Measurements from ENCODE around the gene GAREM1.

The GAREM1 gene

DNA sequence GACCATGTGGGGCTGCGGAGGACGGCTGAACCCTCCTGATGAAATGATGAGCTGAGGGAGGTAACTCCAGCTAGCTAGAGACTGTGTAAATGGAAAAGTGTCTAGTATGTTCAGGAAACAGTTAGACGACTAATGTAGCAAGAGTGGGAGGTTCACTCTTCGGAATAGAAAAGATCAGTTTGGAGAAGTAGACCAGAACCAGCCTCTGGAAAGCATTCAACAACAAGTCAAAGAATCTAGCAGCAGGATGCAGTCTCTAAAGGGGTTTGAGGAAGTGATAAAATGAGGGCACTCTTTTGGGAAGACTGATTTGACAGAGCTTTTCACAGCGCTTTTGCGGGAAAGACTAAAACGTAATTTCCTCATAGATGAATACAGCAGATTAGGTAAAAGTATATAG is 79.6 kb downstream of the GAREM1 start:
- Histone ChIP-seq H3K27me3 (ENCODE audit: control insufficient read depth in 2 of 2, insufficient read depth in 2 of 2, low read length in 2 of 2) (no peaks in the 10 kb centered on the region), H3K9ac (ENCODE audit: low read depth in 1 of 2, low read length in 2 of 2) (no peak overlapping the region), H3K9me3 (ENCODE audit: control insufficient read depth in 2 of 2, low read length in 2 of 2) (no peaks in the 10 kb centered on the region), H3K4me3 (ENCODE audit: low read length in 2 of 2) (no peak overlapping the region), H3K27ac (ENCODE audit: low read depth in 2 of 2, low read length in 2 of 2) (no peak overlapping the region), H3K4me1 (ENCODE audit: control insufficient read depth in 2 of 2, insufficient read depth in 2 of 2, low read length in 2 of 2) (peaks cover 0 to 3% of the 10 kb centered on the region in 2 donors), H3K36me3 (ENCODE audit: control insufficient read depth in 2 of 2, insufficient read depth in 2 of 2, low read length in 2 of 2) (no peaks in the 10 kb centered on the region)

DNA sequence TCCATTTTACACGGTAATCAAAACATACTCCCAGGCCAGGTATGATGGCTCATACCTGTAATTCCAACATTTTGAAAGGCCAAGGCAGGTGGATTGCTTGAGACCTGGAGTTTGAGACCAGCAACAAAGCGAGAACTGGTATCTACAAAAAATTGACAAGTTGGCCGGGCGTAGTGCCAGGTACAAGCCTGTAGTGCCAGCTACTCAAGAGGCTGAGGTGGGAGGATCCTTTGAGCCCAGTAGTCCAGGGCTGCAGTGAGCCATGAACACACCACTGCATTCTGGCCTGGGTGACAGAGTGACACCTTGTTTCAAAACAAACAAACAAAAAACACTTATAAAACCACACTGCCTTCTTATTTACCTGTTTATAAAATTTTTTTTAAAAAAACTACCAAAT is 80.8 kb downstream of the GAREM1 start:
- no peak overlapping the region for H3K9ac ChIP-seq (ENCODE audit: low read depth in 1 of 2, low read length in 2 of 2)
- H3K36me3 ChIP-seq (ENCODE audit: control insufficient read depth in 2 of 2, insufficient read depth in 2 of 2, low read length in 2 of 2), result no peaks in the 10 kb centered on the region
- H3K4me1 ChIP-seq (ENCODE audit: control insufficient read depth in 2 of 2, insufficient read depth in 2 of 2, low read length in 2 of 2), result peaks cover 0 to 5% of the 10 kb centered on the region in 2 donors
- no peaks in the 10 kb centered on the region for H3K9me3 ChIP-seq (ENCODE audit: control insufficient read depth in 2 of 2, low read length in 2 of 2)
- H3K27me3 ChIP-seq (ENCODE audit: control insufficient read depth in 2 of 2, insufficient read depth in 2 of 2, low read length in 2 of 2), result no peaks in the 10 kb centered on the region
- no peak overlapping the region for H3K27ac ChIP-seq (ENCODE audit: low read depth in 2 of 2, low read length in 2 of 2)
- H3K4me3 ChIP-seq (ENCODE audit: low read length in 2 of 2), result no peak overlapping the region

DNA sequence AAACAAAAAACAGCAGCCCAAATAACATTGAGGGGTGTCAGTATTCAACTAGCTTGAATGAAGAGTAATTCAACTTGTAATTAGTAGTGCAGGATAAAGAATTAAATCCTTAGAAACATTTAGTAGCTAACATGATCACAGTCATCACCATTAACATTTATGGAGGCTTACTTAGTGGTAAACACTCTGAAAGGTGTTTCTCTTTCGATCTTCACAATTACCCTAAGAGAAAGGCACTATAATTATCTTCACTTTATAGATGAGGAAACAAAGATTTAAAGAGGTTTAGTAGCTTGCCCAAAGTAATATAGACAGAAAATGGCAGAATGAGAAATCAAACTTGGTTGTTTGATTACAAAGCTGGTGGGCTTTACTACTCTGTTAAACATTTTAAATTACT is 81.5 kb downstream of the GAREM1 start:
- no peak overlapping the region for H3K9ac ChIP-seq (ENCODE audit: low read depth in 1 of 2, low read length in 2 of 2)

GRCh38 chr18:32386471-32386870 is 84.2 kb downstream of the GAREM1 start:
- no peak overlapping the region for H3K27ac ChIP-seq (ENCODE audit: low read depth in 2 of 2, low read length in 2 of 2)
- H3K4me3 ChIP-seq (ENCODE audit: low read length in 2 of 2), result no peak overlapping the region
- H3K9ac ChIP-seq (ENCODE audit: low read depth in 1 of 2, low read length in 2 of 2), result no peak overlapping the region
- no peaks in the 10 kb centered on the region for H3K36me3 ChIP-seq (ENCODE audit: control insufficient read depth in 2 of 2, insufficient read depth in 2 of 2, low read length in 2 of 2)
- H3K4me1 ChIP-seq (ENCODE audit: control insufficient read depth in 2 of 2, insufficient read depth in 2 of 2, low read length in 2 of 2), result peaks cover 9 to 17% of the 10 kb centered on the region in 2 donors
- no peaks in the 10 kb centered on the region for H3K9me3 ChIP-seq (ENCODE audit: control insufficient read depth in 2 of 2, low read length in 2 of 2)
- no peaks in the 10 kb centered on the region for H3K27me3 ChIP-seq (ENCODE audit: control insufficient read depth in 2 of 2, insufficient read depth in 2 of 2, low read length in 2 of 2)

More for the DNA sequence above, 81.5 kb downstream of the GAREM1 start:
- no peak overlapping the region for H3K4me3 ChIP-seq (ENCODE audit: low read length in 2 of 2)
- no peaks in the 10 kb centered on the region for H3K9me3 ChIP-seq (ENCODE audit: control insufficient read depth in 2 of 2, low read length in 2 of 2)
- H3K36me3 ChIP-seq (ENCODE audit: control insufficient read depth in 2 of 2, insufficient read depth in 2 of 2, low read length in 2 of 2), result no peaks in the 10 kb centered on the region
- peaks cover 0 to 5% of the 10 kb centered on the region in 2 donors for H3K4me1 ChIP-seq (ENCODE audit: control insufficient read depth in 2 of 2, insufficient read depth in 2 of 2, low read length in 2 of 2)
- no peaks in the 10 kb centered on the region for H3K27me3 ChIP-seq (ENCODE audit: control insufficient read depth in 2 of 2, insufficient read depth in 2 of 2, low read length in 2 of 2)
- H3K27ac ChIP-seq (ENCODE audit: low read depth in 2 of 2, low read length in 2 of 2), result no peak overlapping the region

DNA sequence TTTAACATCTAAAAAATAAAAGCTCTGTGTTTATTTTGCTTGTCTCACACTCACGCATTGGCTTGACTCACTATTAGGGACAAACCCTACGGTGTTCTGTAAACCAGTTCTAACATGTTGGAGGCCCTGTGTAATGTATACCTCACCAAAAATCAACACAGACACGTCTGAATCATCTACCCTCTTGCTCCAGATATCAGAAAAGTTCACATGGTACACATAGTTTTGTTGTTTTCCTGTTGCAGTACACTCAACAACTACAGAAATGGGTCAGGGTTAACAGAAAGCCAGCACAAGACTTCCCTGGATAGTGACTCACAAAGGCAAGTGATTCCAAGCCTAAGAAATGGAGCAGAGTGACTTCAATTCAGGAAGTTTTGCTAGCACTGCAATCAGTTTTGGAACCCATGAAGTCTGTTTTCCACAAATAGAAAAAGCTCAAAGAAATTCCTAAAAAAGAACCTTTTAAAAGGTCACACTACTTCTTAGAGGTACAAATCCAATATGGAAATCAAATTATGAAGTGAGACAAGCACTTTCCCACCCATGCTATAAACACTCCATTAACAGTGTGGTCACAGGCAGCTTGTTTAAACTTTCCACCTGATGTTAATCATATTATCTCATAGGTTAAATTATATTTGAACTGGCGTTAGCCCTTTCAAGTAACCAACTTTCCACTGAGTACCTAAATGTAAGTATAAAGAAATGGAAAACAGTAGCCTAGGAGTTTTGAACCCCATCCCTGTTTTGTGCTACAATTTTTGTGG is 87.4 kb downstream of the GAREM1 start:
- Histone ChIP-seq H3K9ac (ENCODE audit: low read depth in 1 of 2, low read length in 2 of 2) (peak overlapping the region in 1 of 2 donors; percentile 2), H3K4me1 (ENCODE audit: control insufficient read depth in 2 of 2, insufficient read depth in 2 of 2, low read length in 2 of 2) (peaks cover 9 to 24% of the 10 kb centered on the region in 2 donors), H3K4me3 (ENCODE audit: low read length in 2 of 2) (no peak overlapping the region), H3K27me3 (ENCODE audit: control insufficient read depth in 2 of 2, insufficient read depth in 2 of 2, low read length in 2 of 2) (no peaks in the 10 kb centered on the region), H3K9me3 (ENCODE audit: control insufficient read depth in 2 of 2, low read length in 2 of 2) (no peaks in the 10 kb centered on the region), H3K36me3 (ENCODE audit: control insufficient read depth in 2 of 2, insufficient read depth in 2 of 2, low read length in 2 of 2) (no peaks in the 10 kb centered on the region), H3K27ac (ENCODE audit: low read depth in 2 of 2, low read length in 2 of 2) (peak overlapping the region; percentile 52 to 53)

GRCh38 chr18:32381761-32382160 is 88.9 kb downstream of the GAREM1 start:
- H3K27me3 ChIP-seq (ENCODE audit: control insufficient read depth in 2 of 2, insufficient read depth in 2 of 2, low read length in 2 of 2), result no peaks in the 10 kb centered on the region
- H3K4me3 ChIP-seq (ENCODE audit: low read length in 2 of 2), result no peak overlapping the region
- no peaks in the 10 kb centered on the region for H3K36me3 ChIP-seq (ENCODE audit: control insufficient read depth in 2 of 2, insufficient read depth in 2 of 2, low read length in 2 of 2)
- H3K9me3 ChIP-seq (ENCODE audit: control insufficient read depth in 2 of 2, low read length in 2 of 2), result no peaks in the 10 kb centered on the region
- H3K27ac ChIP-seq (ENCODE audit: low read depth in 2 of 2, low read length in 2 of 2), result no peak overlapping the region
- H3K9ac ChIP-seq (ENCODE audit: low read depth in 1 of 2, low read length in 2 of 2), result no peak overlapping the region
- H3K4me1 ChIP-seq (ENCODE audit: control insufficient read depth in 2 of 2, insufficient read depth in 2 of 2, low read length in 2 of 2), result peaks cover 9 to 32% of the 10 kb centered on the region in 2 donors

- Histone ChIP-seq H3K9me3 (ENCODE audit: control insufficient read depth in 2 of 2, low read length in 2 of 2) (no peaks in the 10 kb centered on the region), H3K9ac (ENCODE audit: low read depth in 1 of 2, low read length in 2 of 2) (no peak overlapping the region), H3K4me3 (ENCODE audit: low read length in 2 of 2) (no peak overlapping the region), H3K27me3 (ENCODE audit: control insufficient read depth in 2 of 2, insufficient read depth in 2 of 2, low read length in 2 of 2) (no peaks in the 10 kb centered on the region), H3K36me3 (ENCODE audit: control insufficient read depth in 2 of 2, insufficient read depth in 2 of 2, low read length in 2 of 2) (no peaks in the 10 kb centered on the region), H3K27ac (ENCODE audit: low read depth in 2 of 2, low read length in 2 of 2) (no peak overlapping the region), H3K4me1 (ENCODE audit: control insufficient read depth in 2 of 2, insufficient read depth in 2 of 2, low read length in 2 of 2) (peaks cover 9 to 28% of the 10 kb centered on the region in 2 donors)
Measured at GRCh38 chr18:32380559-32380958, 90.1 kb downstream of the GAREM1 start.

GRCh38 chr18:32379891-32380290 is 90.8 kb downstream of the GAREM1 start:
- H3K36me3 ChIP-seq (ENCODE audit: control insufficient read depth in 2 of 2, insufficient read depth in 2 of 2, low read length in 2 of 2), result no peaks in the 10 kb centered on the region
- no peaks in the 10 kb centered on the region for H3K27me3 ChIP-seq (ENCODE audit: control insufficient read depth in 2 of 2, insufficient read depth in 2 of 2, low read length in 2 of 2)
- no peak overlapping the region for H3K9ac ChIP-seq (ENCODE audit: low read depth in 1 of 2, low read length in 2 of 2)
- H3K9me3 ChIP-seq (ENCODE audit: control insufficient read depth in 2 of 2, low read length in 2 of 2), result no peaks in the 10 kb centered on the region
- peaks cover 9 to 27% of the 10 kb centered on the region in 2 donors for H3K4me1 ChIP-seq (ENCODE audit: control insufficient read depth in 2 of 2, insufficient read depth in 2 of 2, low read length in 2 of 2)
- no peak overlapping the region for H3K4me3 ChIP-seq (ENCODE audit: low read length in 2 of 2)
- H3K27ac ChIP-seq (ENCODE audit: low read depth in 2 of 2, low read length in 2 of 2), result no peak overlapping the region

GRCh38 chr18:32378705-32379104 is 92.0 kb downstream of the GAREM1 start:
- peak overlapping the region; percentile 29 to 42 for H3K27ac ChIP-seq (ENCODE audit: low read depth in 2 of 2, low read length in 2 of 2)
- H3K27me3 ChIP-seq (ENCODE audit: control insufficient read depth in 2 of 2, insufficient read depth in 2 of 2, low read length in 2 of 2), result no peaks in the 10 kb centered on the region
- H3K36me3 ChIP-seq (ENCODE audit: control insufficient read depth in 2 of 2, insufficient read depth in 2 of 2, low read length in 2 of 2), result no peaks in the 10 kb centered on the region
- no peak overlapping the region for H3K4me3 ChIP-seq (ENCODE audit: low read length in 2 of 2)
- no peaks in the 10 kb centered on the region for H3K9me3 ChIP-seq (ENCODE audit: control insufficient read depth in 2 of 2, low read length in 2 of 2)
- H3K9ac ChIP-seq (ENCODE audit: low read depth in 1 of 2, low read length in 2 of 2), result no peak overlapping the region
- H3K4me1 ChIP-seq (ENCODE audit: control insufficient read depth in 2 of 2, insufficient read depth in 2 of 2, low read length in 2 of 2), result peaks cover 10 to 37% of the 10 kb centered on the region in 2 donors

DNA sequence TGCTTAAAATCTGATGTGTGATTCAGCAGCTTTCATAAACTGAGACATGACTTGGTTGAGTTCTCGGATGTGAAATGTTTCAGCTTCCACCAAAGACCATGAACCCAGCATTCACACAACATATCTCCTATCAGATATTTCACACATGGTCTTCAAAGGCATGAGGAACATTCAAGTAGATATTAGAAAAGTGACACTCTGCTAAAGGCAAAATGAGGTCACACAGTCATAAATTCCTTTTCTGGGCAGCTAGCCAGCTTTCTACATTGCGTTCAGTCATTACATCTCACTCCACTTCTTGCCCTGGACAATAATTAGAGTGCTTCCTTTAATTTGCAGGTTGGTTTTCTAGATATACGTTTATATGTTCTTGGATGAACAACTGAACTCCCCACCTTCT is 96.7 kb downstream of the GAREM1 start:
- H3K4me3 ChIP-seq (ENCODE audit: low read length in 2 of 2), result no peak overlapping the region
- H3K27ac ChIP-seq (ENCODE audit: low read depth in 2 of 2, low read length in 2 of 2), result peak overlapping the region; percentile 75 to 78
- H3K9ac ChIP-seq (ENCODE audit: low read depth in 1 of 2, low read length in 2 of 2), result peak overlapping the region in 1 of 2 donors; percentile 45
- peaks cover 16 to 48% of the 10 kb centered on the region in 2 donors for H3K4me1 ChIP-seq (ENCODE audit: control insufficient read depth in 2 of 2, insufficient read depth in 2 of 2, low read length in 2 of 2)
- no peaks in the 10 kb centered on the region for H3K36me3 ChIP-seq (ENCODE audit: control insufficient read depth in 2 of 2, insufficient read depth in 2 of 2, low read length in 2 of 2)
- no peaks in the 10 kb centered on the region for H3K27me3 ChIP-seq (ENCODE audit: control insufficient read depth in 2 of 2, insufficient read depth in 2 of 2, low read length in 2 of 2)
- no peaks in the 10 kb centered on the region for H3K9me3 ChIP-seq (ENCODE audit: control insufficient read depth in 2 of 2, low read length in 2 of 2)

All from mucosa of rectum (tissue), 2 donors.